Loucy (cell line): ENCODE data around the gene ANO2.

Source experiments
- H2AFZ ChIP-seq: fragments of 200-600 bp; sonication (generic); 2 replicates; pipeline ENCODE4 v1.6.0; 2016; ENCODE audit warnings: antibody characterized with exemption, mild to moderate bottlenecking, low read length, moderate library complexity
- H3F3A ChIP-seq: fragments of 200-600 bp; 2 replicates; pipeline ENCODE4 v1.6.0; 2016; ENCODE audit warnings: antibody characterized with exemption, low read depth, mild to moderate bottlenecking
- H3K27me3 ChIP-seq: fragments of 200-600 bp; sonication (generic); 2 replicates; pipeline ENCODE4 v1.6.1; 2014; ENCODE audit warnings: low read length, mild to moderate bottlenecking; ENCODE audit not compliant: insufficient read depth, poor library complexity, severe bottlenecking
- H3K36me3 ChIP-seq: fragments of 200-600 bp; sonication (generic); 2 replicates; pipeline ENCODE4 v1.6.1; 2016; ENCODE audit warnings: low read length; ENCODE audit not compliant: insufficient read depth
- H3K4me1 ChIP-seq: fragments of 200-600 bp; sonication (generic); 2 replicates; pipeline ENCODE4 v1.5.1; 2014; ENCODE audit warnings: low read length, mild to moderate bottlenecking; ENCODE audit not compliant: insufficient read depth, poor library complexity, severe bottlenecking
- H3K4me2 ChIP-seq: fragments of 200-600 bp; sonication (generic); 2 replicates; pipeline ENCODE4 v1.6.0; 2014; ENCODE audit warnings: antibody characterized with exemption, low read length, low read depth, mild to moderate bottlenecking; ENCODE audit not compliant: poor library complexity, severe bottlenecking
- H3K4me3 ChIP-seq: fragments of 200-600 bp; sonication (generic); 2 replicates; pipeline ENCODE4 v1.5.1; 2014; ENCODE audit warnings: low read length, mild to moderate bottlenecking, mixed read lengths; ENCODE audit not compliant: poor library complexity, severe bottlenecking
- H3K79me2 ChIP-seq: fragments of 200-600 bp; sonication (generic); 2 replicates; pipeline ENCODE4 v1.6.1; 2014; ENCODE audit warnings: low read length; ENCODE audit not compliant: insufficient read depth
- H3K9ac ChIP-seq: fragments of 200-600 bp; sonication (generic); 2 replicates; pipeline ENCODE4 v1.6.0; 2014; ENCODE audit warnings: mild to moderate bottlenecking, low read depth, low read length, moderate library complexity; ENCODE audit not compliant: poor library complexity, severe bottlenecking
- H3K9me2 ChIP-seq: fragments of 200-600 bp; sonication (generic); replicated peaks from 2 replicates; pipeline ENCODE4 v1.6.1; 2016; ENCODE audit warnings: low read depth, low read length, mixed read lengths
- H3K9me3 ChIP-seq: fragments of 200-600 bp; sonication (generic); 2 replicates; pipeline ENCODE4 v1.6.1; 2014; ENCODE audit warnings: mild to moderate bottlenecking, antibody characterized with exemption, low read length, low read depth; ENCODE audit not compliant: insufficient read depth
- H4K20me1 ChIP-seq: fragments of 200-600 bp; sonication (generic); 2 replicates; pipeline ENCODE4 v1.6.0; 2014; ENCODE audit warnings: antibody characterized with exemption, low read length, mild to moderate bottlenecking; ENCODE audit not compliant: insufficient read depth, poor library complexity, severe bottlenecking
- EZH2phosphoT487 ChIP-seq: fragments of 200-600 bp; IDR thresholded peaks from 2 replicates; pipeline ENCODE4 v1.6.1; 2018; ENCODE audit warnings: antibody characterized with exemption, mild to moderate bottlenecking, moderate library complexity, borderline replicate concordance
- TF ChIP-seq, protein P1 (sequence below): fragments of 200-600 bp; sonication (generic); conservative IDR thresholded peaks from 2 replicates; pipeline ENCODE4 v1.5.1; 2014; ENCODE audit warnings: mild to moderate bottlenecking, antibody characterized with exemption, low read length

The ANO2 gene

DNA sequence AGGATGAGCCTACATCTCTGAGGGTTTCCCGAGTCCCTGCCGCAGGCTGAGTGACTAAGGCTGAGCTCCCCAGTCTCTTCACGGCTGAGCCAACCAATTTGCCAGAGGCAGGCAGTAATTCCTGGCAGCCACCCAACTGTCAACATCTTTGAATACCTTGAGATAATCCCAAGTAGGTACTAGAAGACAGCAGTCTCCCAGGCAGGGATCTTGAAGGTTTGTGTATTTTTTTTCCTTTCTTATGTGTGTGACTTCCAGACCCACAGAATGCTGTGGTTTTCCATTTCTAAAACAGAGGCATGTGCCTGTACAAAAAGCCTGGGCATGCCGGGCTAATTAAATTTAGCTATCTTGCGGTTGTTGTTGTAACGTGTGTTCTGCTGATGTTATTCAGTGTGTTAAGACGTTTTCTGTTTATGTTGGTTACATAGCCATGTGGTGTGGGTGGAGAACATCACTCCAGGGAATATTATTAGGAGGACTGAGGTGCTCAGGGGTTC is 155.5 kb downstream of the ANO2 start:
- H3K27me3 ChIP-seq = no peaks in the 10 kb centered on the region
- no peak overlapping the region for H3K9ac ChIP-seq
- no peaks in the 10 kb centered on the region for H3K36me3 ChIP-seq
- no peak overlapping the region for H3K4me2 ChIP-seq
- no peak overlapping the region for H3K4me3 ChIP-seq
- no peaks in the 10 kb centered on the region for H3F3A ChIP-seq
- TF ChIP-seq EZH2phosphoT487 = no peak
- TF ChIP-seq, protein P1, sequence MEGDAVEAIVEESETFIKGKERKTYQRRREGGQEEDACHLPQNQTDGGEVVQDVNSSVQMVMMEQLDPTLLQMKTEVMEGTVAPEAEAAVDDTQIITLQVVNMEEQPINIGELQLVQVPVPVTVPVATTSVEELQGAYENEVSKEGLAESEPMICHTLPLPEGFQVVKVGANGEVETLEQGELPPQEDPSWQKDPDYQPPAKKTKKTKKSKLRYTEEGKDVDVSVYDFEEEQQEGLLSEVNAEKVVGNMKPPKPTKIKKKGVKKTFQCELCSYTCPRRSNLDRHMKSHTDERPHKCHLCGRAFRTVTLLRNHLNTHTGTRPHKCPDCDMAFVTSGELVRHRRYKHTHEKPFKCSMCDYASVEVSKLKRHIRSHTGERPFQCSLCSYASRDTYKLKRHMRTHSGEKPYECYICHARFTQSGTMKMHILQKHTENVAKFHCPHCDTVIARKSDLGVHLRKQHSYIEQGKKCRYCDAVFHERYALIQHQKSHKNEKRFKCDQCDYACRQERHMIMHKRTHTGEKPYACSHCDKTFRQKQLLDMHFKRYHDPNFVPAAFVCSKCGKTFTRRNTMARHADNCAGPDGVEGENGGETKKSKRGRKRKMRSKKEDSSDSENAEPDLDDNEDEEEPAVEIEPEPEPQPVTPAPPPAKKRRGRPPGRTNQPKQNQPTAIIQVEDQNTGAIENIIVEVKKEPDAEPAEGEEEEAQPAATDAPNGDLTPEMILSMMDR = no peak
- H2AFZ ChIP-seq = no peak overlapping the region
- no peaks in the 10 kb centered on the region for H3K9me3 ChIP-seq
- no peaks in the 10 kb centered on the region for H3K9me2 ChIP-seq
- no peaks in the 10 kb centered on the region for H3K79me2 ChIP-seq
- H4K20me1 ChIP-seq = no peaks in the 10 kb centered on the region
- no peaks in the 10 kb centered on the region for H3K4me1 ChIP-seq

DNA sequence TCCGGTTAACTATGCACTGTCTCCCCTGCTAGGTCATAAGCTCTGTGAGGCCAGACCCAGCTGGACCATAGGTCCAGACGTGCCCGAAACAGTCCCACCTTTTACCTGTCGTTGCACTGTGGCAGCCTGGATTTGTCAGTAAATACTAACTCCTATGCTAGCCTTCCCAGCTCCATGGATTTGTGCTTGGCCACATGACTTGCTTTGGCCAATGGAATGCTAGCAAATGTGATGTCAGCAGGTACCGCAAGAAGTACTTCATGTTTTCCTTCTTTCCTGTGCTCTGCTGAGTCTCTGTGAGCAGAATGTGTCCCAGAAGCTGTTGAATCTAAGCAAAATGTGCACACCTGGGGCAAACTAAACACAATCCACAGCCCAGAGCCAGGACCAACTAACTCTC is 157.2 kb downstream of the ANO2 start:
- TF ChIP-seq EZH2phosphoT487 = no peak
- TF ChIP-seq, protein P1 = no peak
- H3K9me3 ChIP-seq = no peaks in the 10 kb centered on the region
- no peaks in the 10 kb centered on the region for H3K79me2 ChIP-seq
- H3K9ac ChIP-seq = no peak overlapping the region
- H3K27me3 ChIP-seq = no peaks in the 10 kb centered on the region
- H3K4me2 ChIP-seq = no peak overlapping the region
- no peaks in the 10 kb centered on the region for H4K20me1 ChIP-seq
- no peak overlapping the region for H2AFZ ChIP-seq
- H3K4me3 ChIP-seq = no peak overlapping the region
- no peaks in the 10 kb centered on the region for H3F3A ChIP-seq
- no peaks in the 10 kb centered on the region for H3K9me2 ChIP-seq
- no peaks in the 10 kb centered on the region for H3K36me3 ChIP-seq
- no peaks in the 10 kb centered on the region for H3K4me1 ChIP-seq

- no peaks in the 10 kb centered on the region for H3K9me2 ChIP-seq
- no peak overlapping the region for H3K4me3 ChIP-seq
- no peaks in the 10 kb centered on the region for H4K20me1 ChIP-seq
- H3K9me3 ChIP-seq = no peaks in the 10 kb centered on the region
- no peaks in the 10 kb centered on the region for H3F3A ChIP-seq
- no peaks in the 10 kb centered on the region for H3K27me3 ChIP-seq
- no peak overlapping the region for H2AFZ ChIP-seq
- H3K36me3 ChIP-seq = no peaks in the 10 kb centered on the region
- H3K9ac ChIP-seq = no peak overlapping the region
- H3K4me1 ChIP-seq = no peaks in the 10 kb centered on the region
- H3K79me2 ChIP-seq = no peaks in the 10 kb centered on the region
- H3K4me2 ChIP-seq = no peak overlapping the region
- TF ChIP-seq, protein P1 = no peak
- TF ChIP-seq EZH2phosphoT487 = no peak
Observed at GRCh38 chr12:5785601-5786000, 159.5 kb downstream of the ANO2 start.
